HEK293T (cell line): ENCODE data around the gene PLEKHA6.

Source experiments
- CTCF ChIA-PET: fragments of 350-600 bp; formaldehyde crosslinking; extraction: SDS; loops from one replicate; lab custom pipeline; 2021; ENCODE audit warnings: antibody characterized with exemption, inconsistent platforms; lab: Yijun Ruan, JAX
- POLR2A ChIA-PET: fragments of 350-600 bp; formaldehyde crosslinking; extraction: SDS; loops from one replicate; lab custom pipeline; 2020; ENCODE audit warnings: antibody characterized with exemption, inconsistent platforms; lab: Yijun Ruan, JAX
- DNase-seq: peaks from one replicate; pipeline ENCODE4 v3.0.0; 2012; ENCODE audit warnings: mixed read lengths; ENCODE audit errors: extremely low spot score
- ARNT ChIP-seq: fragments of 450-650 bp; IDR thresholded peaks from 2 replicates; pipeline ENCODE4 v1.6.1; 2017; ENCODE audit warnings: mild to moderate bottlenecking
- BHLHE40 ChIP-seq: fragments of 450-650 bp; IDR thresholded peaks from 2 replicates; pipeline ENCODE4 v1.6.1; 2016; ENCODE audit warnings: mild to moderate bottlenecking, moderate library complexity, borderline replicate concordance
- CTBP1 ChIP-seq: fragments of 450-650 bp; IDR thresholded peaks from 2 replicates; pipeline ENCODE4 v1.6.1; 2016; ENCODE audit warnings: borderline replicate concordance
- ELF4 ChIP-seq: fragments of 450-650 bp; IDR thresholded peaks from 2 replicates; pipeline ENCODE4 v1.6.1; 2017; ENCODE audit warnings: antibody characterized with exemption
- FOXA1 ChIP-seq: fragments of 450-650 bp; IDR thresholded peaks from 2 replicates; pipeline ENCODE4 v1.6.1; 2016; ENCODE audit warnings: mild to moderate bottlenecking
- FOXK2 ChIP-seq: fragments of 450-650 bp; IDR thresholded peaks from 2 replicates; pipeline ENCODE4 v1.6.1; 2016; ENCODE audit warnings: mild to moderate bottlenecking
- FOXM1 ChIP-seq: fragments of 450-650 bp; IDR thresholded peaks from 2 replicates; pipeline ENCODE4 v1.6.1; 2017; ENCODE audit warnings: mild to moderate bottlenecking, borderline replicate concordance
- HDGF ChIP-seq: fragments of 450-650 bp; IDR thresholded peaks from 2 replicates; pipeline ENCODE4 v1.6.1; 2017; ENCODE audit warnings: antibody characterized with exemption, borderline replicate concordance
- L3MBTL2 ChIP-seq: fragments of 450-650 bp; conservative IDR thresholded peaks from 2 replicates; pipeline ENCODE4 v1.6.1; 2016; ENCODE audit warnings: mild to moderate bottlenecking
- LEF1 ChIP-seq: fragments of 450-650 bp; IDR thresholded peaks from 2 replicates; pipeline ENCODE4 v1.6.1; 2017; ENCODE audit warnings: mild to moderate bottlenecking, borderline replicate concordance
- NFRKB ChIP-seq: fragments of 450-650 bp; IDR thresholded peaks from 2 replicates; pipeline ENCODE4 v1.6.1; 2016; ENCODE audit warnings: mild to moderate bottlenecking, moderate library complexity
- SP1 ChIP-seq: fragments of 450-650 bp; IDR thresholded peaks from 2 replicates; pipeline ENCODE4 v1.6.1; 2017
- SUZ12 ChIP-seq: fragments of 450-650 bp; IDR thresholded peaks from 2 replicates; pipeline ENCODE4 v1.6.1; 2016; ENCODE audit warnings: mild to moderate bottlenecking
- TARDBP ChIP-seq: fragments of 450-650 bp; IDR thresholded peaks from 2 replicates; pipeline ENCODE4 v1.6.1; 2016
- ZNF384 ChIP-seq: fragments of 450-650 bp; IDR thresholded peaks from 2 replicates; pipeline ENCODE4 v1.6.1; 2016
- TF ChIP-seq, protein P1 (sequence below): fragments of 450-650 bp; IDR thresholded peaks from 2 replicates; pipeline ENCODE4 v1.6.1; 2016

PLEKHA6 gene

DNA sequence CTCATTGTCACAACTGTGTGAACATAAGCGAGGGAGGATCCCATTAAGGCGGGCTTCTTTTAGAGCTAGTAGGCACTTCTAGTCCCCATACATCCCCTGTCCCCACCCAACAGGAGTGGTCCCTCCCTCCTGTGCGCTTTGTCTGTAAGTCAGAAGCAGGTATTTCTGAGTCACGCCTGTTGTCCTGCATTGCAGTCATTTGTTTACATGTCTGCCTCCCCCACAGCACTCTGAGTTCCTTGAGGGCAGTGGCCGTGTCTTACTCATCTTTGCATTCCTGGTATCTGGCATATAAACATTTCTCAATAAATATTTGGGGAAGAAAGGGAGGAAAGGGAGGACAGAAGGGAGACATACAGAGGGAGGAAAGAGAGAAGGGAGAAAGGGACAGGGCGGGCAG lies 40.3 kb downstream of the PLEKHA6 start:
- DNase-seq = no peak
- ChIA-PET POLR2A (no interaction called here), CTCF (interaction anchor here (0.6 kb wide), 1 partner anchor 11 kb away, joined by 4 read pairs; no protein-coding TSS in a partner anchor)
- TF ChIP-seq L3MBTL2 (no peak), NFRKB (no peak), FOXK2 (no peak), FOXM1 (no peak), ARNT (no peak), SUZ12 (no peak), SP1 (no peak), HDGF (no peak)

DNA sequence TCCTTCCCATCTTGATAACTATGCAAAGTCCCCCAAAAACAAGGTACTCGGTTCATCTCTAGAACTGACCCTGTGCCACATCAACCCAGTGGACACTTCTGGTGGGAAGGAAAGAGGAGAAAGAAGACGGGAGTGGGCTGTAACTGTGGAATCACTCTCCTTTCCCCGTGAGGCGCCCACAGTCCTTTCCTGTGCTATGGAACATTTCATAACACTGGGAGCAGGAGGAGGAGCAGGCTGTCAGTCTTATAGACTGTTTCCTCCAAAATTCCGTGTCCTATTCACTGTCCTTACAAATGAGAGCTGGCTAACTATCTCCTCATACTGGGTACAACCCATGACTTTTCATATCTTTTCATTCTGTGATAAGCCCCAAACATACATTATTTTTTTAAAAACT lies 40.7 kb downstream of the PLEKHA6 start:
- DNase-seq = no peak
- POLR2A ChIA-PET = no interaction called here
- CTCF ChIA-PET = interaction anchor here (0.6 kb wide), 1 partner anchor 12 kb away, joined by 4 read pairs; no protein-coding TSS in a partner anchor
- TF ChIP-seq FOXK2 = no peak
- TF ChIP-seq FOXA1 = no peak
- no peak for TF ChIP-seq FOXM1
- TF ChIP-seq CTBP1 = no peak
- TF ChIP-seq SP1 = no peak
- no peak for TF ChIP-seq TARDBP
- TF ChIP-seq HDGF = no peak
- no peak for TF ChIP-seq LEF1
- TF ChIP-seq SUZ12 = no peak
- no peak for TF ChIP-seq ELF4
- no peak for TF ChIP-seq L3MBTL2
- no peak for TF ChIP-seq ARNT
- TF ChIP-seq, protein P1, sequence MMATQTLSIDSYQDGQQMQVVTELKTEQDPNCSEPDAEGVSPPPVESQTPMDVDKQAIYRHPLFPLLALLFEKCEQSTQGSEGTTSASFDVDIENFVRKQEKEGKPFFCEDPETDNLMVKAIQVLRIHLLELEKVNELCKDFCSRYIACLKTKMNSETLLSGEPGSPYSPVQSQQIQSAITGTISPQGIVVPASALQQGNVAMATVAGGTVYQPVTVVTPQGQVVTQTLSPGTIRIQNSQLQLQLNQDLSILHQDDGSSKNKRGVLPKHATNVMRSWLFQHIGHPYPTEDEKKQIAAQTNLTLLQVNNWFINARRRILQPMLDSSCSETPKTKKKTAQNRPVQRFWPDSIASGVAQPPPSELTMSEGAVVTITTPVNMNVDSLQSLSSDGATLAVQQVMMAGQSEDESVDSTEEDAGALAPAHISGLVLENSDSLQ = no peak

GRCh38 chr1:204318324-204318723 lies 41.4 kb downstream of the PLEKHA6 start:
- TF ChIP-seq FOXA1 (no peak), LEF1 (no peak), SP1 (no peak), BHLHE40 (no peak), FOXK2 (no peak), ZNF384 (no peak), SUZ12 (no peak), HDGF (no peak), FOXM1 (no peak), TARDBP (no peak), ELF4 (no peak), CTBP1 (no peak), L3MBTL2 (no peak), ARNT (no peak), NFRKB (no peak)
- TF ChIP-seq, protein P1 = no peak
- no peak for DNase-seq
- POLR2A ChIA-PET = no interaction called here
- CTCF ChIA-PET = no interaction called here

- DNase-seq = no peak
- ChIA-PET POLR2A (interaction anchor here (1.7 kb wide), 1 partner anchor 10 kb away, joined by 4 read pairs; no protein-coding TSS in a partner anchor), CTCF (no interaction called here)
- no peak for TF ChIP-seq FOXA1
- TF ChIP-seq, protein P1 = no peak
- no peak for TF ChIP-seq LEF1
- no peak for TF ChIP-seq NFRKB
- TF ChIP-seq TARDBP = no peak
- no peak for TF ChIP-seq SUZ12
- no peak for TF ChIP-seq ARNT
- no peak for TF ChIP-seq SP1
- no peak for TF ChIP-seq HDGF
- no peak for TF ChIP-seq ELF4
- TF ChIP-seq BHLHE40 = no peak
- TF ChIP-seq FOXK2 = no peak
- TF ChIP-seq ZNF384 = no peak
- TF ChIP-seq L3MBTL2 = no peak
- TF ChIP-seq FOXM1 = no peak
- no peak for TF ChIP-seq CTBP1
Measured at GRCh38 chr1:204317170-204317569, 42.6 kb downstream of the PLEKHA6 start.

DNA sequence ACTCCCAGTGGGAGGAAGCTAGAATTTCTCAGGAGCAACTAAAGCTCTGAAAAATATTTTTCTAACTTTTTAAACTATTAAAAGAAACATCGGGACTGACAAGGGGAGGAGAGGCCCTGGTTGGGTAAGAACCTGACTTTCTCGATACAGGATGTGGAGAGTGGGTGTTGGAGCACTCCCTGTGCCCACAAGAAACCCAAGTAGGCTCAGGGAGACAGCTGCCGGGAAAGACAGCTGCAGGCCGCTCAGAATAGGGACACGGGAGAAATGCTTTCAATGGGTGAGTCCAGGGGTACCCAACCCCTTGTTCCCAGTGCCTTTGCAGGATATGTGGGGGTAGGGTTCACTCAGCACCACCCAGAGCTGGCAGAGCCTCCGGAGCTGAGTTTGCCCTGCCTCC lies 43.6 kb downstream of the PLEKHA6 start:
- POLR2A ChIA-PET = interaction anchor here (1.7 kb wide), 1 partner anchor 9 kb away, joined by 4 read pairs; no protein-coding TSS in a partner anchor
- TF ChIP-seq ARNT (no peak), NFRKB (no peak), TARDBP (no peak), FOXM1 (no peak)
- TF ChIP-seq, protein P1 = no peak
- CTCF ChIA-PET = no interaction called here
- no peak for DNase-seq
